ENCODE data around the gene BCL2L1. TPM values are rescaled to one million over a fixed set of nuclear protein-coding genes. Genes with fewer than 3 reads are reported as not detected.
A peak's percentile ranks its signal among the peaks of the same experiment; 100 is the strongest.

BCL2L1 gene
- total RNA-seq, 1 donor from 2014 or later = 136 TPM

GRCh38 chr20:31693987-31694661 lies 28.5 kb downstream of the BCL2L1 start:
- peak; percentile 82 for DNase-seq
- H3K4me1 Mint-ChIP-seq (ENCODE audit: low read depth, unreplicated experiment) = peaks cover 42% of the 10 kb centered on the region

GRCh38 chr20:31693402-31693801 lies 29.3 kb downstream of the BCL2L1 start:
- H3K4me3 Mint-ChIP-seq (ENCODE audit: unreplicated experiment) = no peak overlapping the region
- peaks cover 9% of the 10 kb centered on the region for H3K27me3 Mint-ChIP-seq (ENCODE audit: unreplicated experiment)
- H3K4me1 Mint-ChIP-seq (ENCODE audit: low read depth, unreplicated experiment) = peaks cover 38% of the 10 kb centered on the region
- peaks cover 4% of the 10 kb centered on the region for H3K36me3 Mint-ChIP-seq (ENCODE audit: unreplicated experiment)
- DNase-seq = no peak
- H3K9me3 Mint-ChIP-seq (ENCODE audit: unreplicated experiment) = peaks cover 13% of the 10 kb centered on the region
- H3K27ac Mint-ChIP-seq (ENCODE audit: unreplicated experiment) = peak overlapping the region; percentile 95
- no peak for TF ChIP-seq CTCF (IDR thresholded peaks at IDR 0.05; ENCODE audit: partially characterized antibody, unreplicated experiment)

More at GRCh38 chr20:31693987-31694661, 28.5 kb downstream of the BCL2L1 start:
- H3K36me3 Mint-ChIP-seq (ENCODE audit: unreplicated experiment) = no peaks in the 10 kb centered on the region
- H3K27ac Mint-ChIP-seq (ENCODE audit: unreplicated experiment) = peak overlapping the region; percentile 95
- peak overlapping the region; percentile 41 for H3K4me3 Mint-ChIP-seq (ENCODE audit: unreplicated experiment)
- peaks cover 9% of the 10 kb centered on the region for H3K27me3 Mint-ChIP-seq (ENCODE audit: unreplicated experiment)
- H3K9me3 Mint-ChIP-seq (ENCODE audit: unreplicated experiment) = peaks cover 13% of the 10 kb centered on the region
- no peak for TF ChIP-seq CTCF (IDR thresholded peaks at IDR 0.05; ENCODE audit: partially characterized antibody, unreplicated experiment)

- Mint-ChIP-seq H3K4me1 (ENCODE audit: low read depth, unreplicated experiment) (peaks cover 43% of the 10 kb centered on the region), H3K27me3 (ENCODE audit: unreplicated experiment) (peaks cover 9% of the 10 kb centered on the region), H3K9me3 (ENCODE audit: unreplicated experiment) (peaks cover 11% of the 10 kb centered on the region), H3K36me3 (ENCODE audit: unreplicated experiment) (peaks cover 8% of the 10 kb centered on the region), H3K4me3 (ENCODE audit: unreplicated experiment) (no peak overlapping the region), H3K27ac (ENCODE audit: unreplicated experiment) (peak overlapping the region; percentile 67)
- TF ChIP-seq CTCF (IDR thresholded peaks at IDR 0.05; ENCODE audit: partially characterized antibody, unreplicated experiment) = no peak
- no peak for DNase-seq
Measured at GRCh38 chr20:31691646-31692275, 30.9 kb downstream of the BCL2L1 start.

DNA sequence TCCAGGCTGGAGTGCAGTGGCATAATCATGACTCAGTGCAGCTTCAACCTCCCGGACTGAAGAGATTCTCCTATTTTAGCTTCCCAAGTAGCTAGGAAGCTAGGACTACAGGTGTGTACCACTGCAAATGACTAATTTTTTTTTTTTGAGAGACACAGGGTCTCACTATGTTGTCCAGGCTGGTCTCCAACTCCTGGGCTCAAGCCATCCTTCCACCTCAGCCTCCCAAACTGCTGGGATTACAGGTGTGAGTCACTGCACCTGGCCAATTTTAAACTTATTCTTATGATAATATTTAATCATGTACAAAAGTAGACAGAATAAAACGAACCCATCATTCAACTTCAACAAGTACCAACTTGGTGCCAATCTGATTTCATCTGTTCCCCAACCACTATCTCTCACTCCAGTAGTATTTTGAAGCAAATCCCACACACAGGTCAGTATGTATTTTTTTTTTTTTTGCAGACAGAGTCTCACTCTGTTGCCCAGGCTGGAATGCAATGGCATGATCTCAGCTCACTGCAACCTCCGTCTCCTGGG lies 32.5 kb downstream of the BCL2L1 start:
- H3K36me3 Mint-ChIP-seq (ENCODE audit: unreplicated experiment) = peaks cover 8% of the 10 kb centered on the region
- no peak for TF ChIP-seq CTCF (IDR thresholded peaks at IDR 0.05; ENCODE audit: partially characterized antibody, unreplicated experiment)

DNA sequence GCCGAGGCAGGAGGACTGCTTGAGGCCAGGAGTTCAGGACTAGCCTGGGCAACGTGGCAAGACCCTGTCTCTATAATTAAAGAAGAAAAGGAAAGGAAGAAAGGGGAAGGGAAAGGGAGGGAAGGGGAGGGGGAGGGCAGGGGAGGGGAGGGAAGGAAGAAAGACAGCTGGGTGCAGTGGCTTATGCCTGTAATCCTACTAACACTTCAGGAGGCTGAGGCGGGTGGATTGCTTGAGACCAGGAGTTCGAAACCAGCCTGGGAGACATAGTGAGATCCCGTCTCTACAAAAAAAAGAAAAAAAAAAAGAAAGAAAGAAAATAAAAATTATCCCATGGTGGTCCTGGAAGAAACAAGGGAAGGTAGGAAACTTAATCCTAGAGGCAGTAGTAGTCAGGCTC lies 33.5 kb downstream of the BCL2L1 start:
- H3K9me3 Mint-ChIP-seq (ENCODE audit: unreplicated experiment) = peaks cover 9% of the 10 kb centered on the region
- no peak overlapping the region for H3K27ac Mint-ChIP-seq (ENCODE audit: unreplicated experiment)
- peaks cover 8% of the 10 kb centered on the region for H3K36me3 Mint-ChIP-seq (ENCODE audit: unreplicated experiment)
- TF ChIP-seq CTCF (IDR thresholded peaks at IDR 0.05; ENCODE audit: partially characterized antibody, unreplicated experiment) = no peak
- H3K4me1 Mint-ChIP-seq (ENCODE audit: low read depth, unreplicated experiment) = peaks cover 25% of the 10 kb centered on the region
- DNase-seq = no peak
- H3K4me3 Mint-ChIP-seq (ENCODE audit: unreplicated experiment) = no peak overlapping the region
- peaks cover 7% of the 10 kb centered on the region for H3K27me3 Mint-ChIP-seq (ENCODE audit: unreplicated experiment)

More for the DNA sequence above, 32.5 kb downstream of the BCL2L1 start:
- Mint-ChIP-seq H3K27me3 (ENCODE audit: unreplicated experiment) (peaks cover 9% of the 10 kb centered on the region), H3K4me1 (ENCODE audit: low read depth, unreplicated experiment) (peaks cover 35% of the 10 kb centered on the region), H3K27ac (ENCODE audit: unreplicated experiment) (peak overlapping the region; percentile 70), H3K9me3 (ENCODE audit: unreplicated experiment) (peaks cover 11% of the 10 kb centered on the region), H3K4me3 (ENCODE audit: unreplicated experiment) (peak overlapping the region; percentile 58)
- DNase-seq = no peak

All from glutamatergic neuron (in vitro differentiated cells).